Activated naive CD4-positive, alpha-beta T cell treated with anti-CD3 and anti-CD28 coated beads, Interleukin-2, amount 10 ng/mL, durations not matched to agents 5 hours and 36 hours (primary cell): ENCODE measurements around the gene INPP5E. TPM values are rescaled to one million over a fixed set of nuclear protein-coding genes. Genes with fewer than 3 reads are reported as not detected.

Source experiments
- total RNA-seq, 2 experiments: library from RNA; stranded (reverse); gene quantifications; one replicate each; pipeline ENCODE4 v1.2.3, GENCODE V29; 2021

Gene INPP5E
- total RNA-seq = 10 to 100 TPM; 19.3 to 20.0 TPM

GRCh38 chr9:136439481-136440408, at the start of gene INPP5E:
Gene INPP5E (minus strand): TSS chr9:136439845. CDS start chr9:136439419, 426 bp downstream.

GRCh38 chr9:136482793-136483588, 43.3 kb upstream of the INPP5E start, which contains the start of gene SEC16A:
Gene SEC16A (minus strand): TSS chr9:136483040. CDS start chr9:136477615, 5,425 bp downstream.

GRCh38 chr9:136410500-136411287, 29.0 kb downstream of the INPP5E start, which contains the start of the genes ENTR1 and PMPCA:
Gene ENTR1 (minus strand): TSS chr9:136410614. CDS start chr9:136410397, 217 bp downstream.
Gene PMPCA (plus strand): TSS chr9:136410658. CDS start chr9:136410669, 11 bp downstream.

DNA sequence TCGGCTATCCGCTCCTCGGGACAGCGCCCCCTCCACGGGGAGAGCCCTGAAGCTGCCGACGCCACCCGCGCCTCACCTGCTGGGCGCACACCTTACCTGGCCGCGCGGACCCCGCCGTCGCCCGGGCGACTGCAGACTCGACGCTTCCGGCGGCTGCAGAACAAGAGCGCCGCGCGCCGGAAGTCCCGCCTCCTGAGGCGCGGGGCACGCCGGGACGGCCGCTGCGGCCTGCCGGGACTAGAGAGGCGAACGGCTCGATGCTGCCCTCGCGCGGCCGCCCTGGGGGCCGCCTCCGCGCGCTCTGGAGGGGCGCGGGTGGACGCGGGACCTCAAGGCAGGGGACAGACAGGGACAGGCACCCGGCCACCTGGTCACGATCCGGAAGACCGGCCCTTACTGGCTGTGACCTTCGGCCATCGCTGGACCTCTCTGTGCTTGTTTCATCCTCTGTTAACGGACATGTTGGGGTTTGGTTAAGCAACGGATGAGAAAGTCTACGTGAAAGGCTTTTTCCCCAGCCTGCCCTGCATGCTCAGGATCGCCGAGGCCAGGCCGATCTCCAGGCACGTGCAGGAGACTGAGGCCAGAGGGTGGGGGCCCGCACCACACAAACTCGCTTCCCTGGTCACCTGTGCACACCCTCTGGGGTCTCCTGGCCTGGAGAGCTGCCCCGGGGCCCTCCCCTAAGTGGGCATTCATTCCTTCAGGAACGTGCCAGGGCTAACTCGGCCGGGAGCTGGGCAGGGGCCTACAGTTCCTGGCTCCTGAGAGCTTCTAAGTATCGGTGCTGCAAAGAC, 39.4 kb downstream of the INPP5E start, which contains the start of gene SNAPC4:
Gene SNAPC4 (minus strand): TSS at position 133 of the 797 bp plus-strand sequence. CDS start 1,742 bp downstream, outside the sequence.

Other genes with a start within 250 kb of the INPP5E start
- gene LHX3, start 234.7 kb downstream of the INPP5E start, total RNA-seq = not detected
- gene QSOX2, start 194.0 kb downstream of the INPP5E start, total RNA-seq = 10 to 100 TPM; 11.3 to 12.5 TPM
- under 1 TPM in 1 of 2 experiments, not detected in 1; 0.08 TPM for gene CCDC187, start 135.8 kb downstream of the INPP5E start, total RNA-seq
- 1 to 10 TPM; 7.0 to 7.3 TPM for gene GPSM1, start 112.3 kb downstream of the INPP5E start, total RNA-seq
- gene DNLZ, start 76.1 kb downstream of the INPP5E start, total RNA-seq = 10 to 100 TPM; 16.8 TPM
- gene CARD9, start 66.2 kb downstream of the INPP5E start, total RNA-seq = under 1 TPM; 0.22 to 0.35 TPM
- gene SNAPC4, start 39.7 kb downstream of the INPP5E start, total RNA-seq = 10 to 100 TPM; 11.6 to 13.2 TPM
- gene ENTR1, start 29.2 kb downstream of the INPP5E start, total RNA-seq = 10 to 100 TPM; 76.4 to 77.3 TPM
- 10 to 100 TPM; 51.5 to 56.2 TPM for gene PMPCA, start 29.2 kb downstream of the INPP5E start, total RNA-seq
- gene SEC16A, start 43.2 kb upstream of the INPP5E start, total RNA-seq = 10 to 100 TPM; 57.1 to 59.0 TPM
- 10 to 100 TPM; 66.7 to 74.8 TPM for gene NOTCH1, start 106.2 kb upstream of the INPP5E start, total RNA-seq
- under 1 TPM; 0.41 to 0.63 TPM for gene EGFL7, start 223.1 kb upstream of the INPP5E start, total RNA-seq
- gene AGPAT2, start 247.6 kb upstream of the INPP5E start, total RNA-seq = 10 to 100 TPM; 16.8 to 17.8 TPM